HG02970 (cell line): ENCODE data around the gene FNDC8.
"Not testable (repeated sequence)": the region's sequence is repeated elsewhere in the genome, so short reads cannot be mapped to it uniquely, and the experiment has no call there.

Experiments used
- ATAC-seq: cut with Tn5 transposase; IDR thresholded peaks from one replicate; pipeline ENCODE4 v1.9.1; 2021; ENCODE audit warnings: mild to moderate bottlenecking, moderate library complexity, moderate number of reproducible peaks; ENCODE audit not compliant: unreplicated experiment, low FRiP score

The FNDC8 gene

DNA sequence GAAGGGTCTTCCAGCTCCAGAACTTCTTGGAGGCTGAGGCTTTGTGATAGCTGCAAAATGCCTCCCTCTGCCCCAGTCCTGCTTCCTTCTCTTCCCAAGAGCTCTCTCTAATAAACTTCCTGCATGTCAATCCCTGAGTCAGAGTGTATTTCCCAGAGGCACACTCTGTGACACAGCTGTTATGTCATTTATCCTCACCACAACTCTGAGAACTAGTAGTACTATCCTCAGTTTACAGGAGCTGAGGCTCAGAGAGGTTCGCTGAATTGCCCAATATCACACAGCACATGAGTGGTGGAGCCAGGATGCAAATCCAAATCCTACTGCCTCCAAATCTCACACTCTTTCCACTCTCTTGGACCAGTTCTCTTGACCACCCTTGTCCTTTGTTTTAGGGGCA is 46.3 kb downstream of the FNDC8 start:
- ATAC-seq = no peak

DNA sequence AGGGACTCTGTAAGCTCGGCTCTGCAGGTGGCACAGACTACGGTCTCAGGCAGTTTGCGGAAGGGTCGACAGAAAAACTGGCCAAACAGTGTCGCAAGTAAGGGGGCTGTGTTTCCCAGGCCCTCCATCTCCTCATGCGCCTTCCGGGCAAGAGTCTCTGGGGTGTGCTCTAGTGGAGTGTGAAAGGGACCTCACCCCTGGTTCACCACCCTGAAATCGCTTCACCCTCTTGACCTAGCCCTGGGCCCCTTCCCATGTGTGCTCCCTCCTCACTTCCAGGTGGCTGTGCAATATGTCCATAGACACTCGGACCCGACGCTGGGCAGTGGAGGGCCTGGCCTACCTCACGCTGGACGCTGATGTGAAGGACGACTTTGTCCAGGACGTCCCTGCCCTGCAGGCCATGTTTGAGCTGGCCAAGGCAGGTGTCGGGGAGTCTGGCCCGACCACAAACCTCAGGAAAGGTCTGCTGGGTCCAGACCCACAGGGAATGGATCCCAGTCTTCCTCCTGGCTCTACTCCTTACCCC is 48.5 kb downstream of the FNDC8 start:
- ATAC-seq = no peak

DNA sequence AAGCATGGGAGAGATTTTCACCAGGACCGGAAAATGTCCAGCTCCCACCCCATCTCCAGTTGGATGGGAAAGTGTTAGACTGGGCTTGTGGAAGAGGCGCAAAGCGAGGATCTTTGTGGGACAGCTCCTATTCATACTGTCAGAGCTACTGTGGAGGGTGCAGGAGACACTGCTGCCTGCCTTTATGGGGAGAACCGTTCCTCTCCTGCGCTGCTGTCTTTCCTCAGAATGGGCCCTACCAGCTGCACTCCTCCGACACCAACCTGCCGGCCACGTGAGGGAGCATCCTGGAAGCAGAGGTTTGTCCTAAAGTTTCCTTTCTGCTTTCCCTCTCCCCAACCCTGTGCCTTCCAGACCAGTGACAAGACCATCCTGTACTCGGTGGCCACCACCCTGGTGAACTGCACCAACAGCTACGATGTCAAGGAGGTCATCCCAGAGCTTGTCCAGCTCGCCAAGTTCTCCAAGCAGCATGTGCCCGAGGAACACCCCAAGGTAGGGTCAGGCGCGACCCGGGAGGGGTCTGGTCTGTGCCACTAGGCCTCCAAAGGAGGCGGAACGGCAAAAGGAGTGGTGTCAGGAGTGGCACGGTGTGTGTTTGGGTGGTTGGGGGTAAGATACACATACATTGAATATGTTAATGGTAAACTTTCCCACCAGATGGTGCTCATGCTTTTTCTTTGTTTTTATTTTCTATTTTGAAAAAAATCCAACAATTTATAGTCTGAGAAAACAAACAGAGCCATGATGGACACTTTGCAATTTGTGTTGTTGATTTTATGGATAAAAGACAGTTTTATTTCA is 49.8 kb downstream of the FNDC8 start:
- ATAC-seq = no peak

DNA sequence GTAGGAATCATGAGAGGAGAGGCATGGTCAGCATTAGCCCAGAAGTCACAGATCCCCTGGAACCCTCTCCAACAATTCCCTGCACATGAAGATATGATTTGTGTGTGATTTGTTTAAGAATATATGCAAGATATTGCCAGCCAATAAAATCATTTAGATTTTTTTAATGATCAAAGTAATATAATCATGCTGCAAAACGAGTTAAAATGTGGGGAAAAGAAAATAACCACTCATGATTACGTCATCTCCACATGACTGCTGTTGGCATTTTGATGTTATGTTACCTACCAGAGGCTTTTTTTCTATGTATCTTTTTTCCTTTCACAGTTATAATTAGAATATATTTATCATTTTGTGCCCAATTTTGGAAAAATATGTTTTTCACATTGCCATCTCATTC is 50.4 kb downstream of the FNDC8 start:
- no peak for ATAC-seq

DNA sequence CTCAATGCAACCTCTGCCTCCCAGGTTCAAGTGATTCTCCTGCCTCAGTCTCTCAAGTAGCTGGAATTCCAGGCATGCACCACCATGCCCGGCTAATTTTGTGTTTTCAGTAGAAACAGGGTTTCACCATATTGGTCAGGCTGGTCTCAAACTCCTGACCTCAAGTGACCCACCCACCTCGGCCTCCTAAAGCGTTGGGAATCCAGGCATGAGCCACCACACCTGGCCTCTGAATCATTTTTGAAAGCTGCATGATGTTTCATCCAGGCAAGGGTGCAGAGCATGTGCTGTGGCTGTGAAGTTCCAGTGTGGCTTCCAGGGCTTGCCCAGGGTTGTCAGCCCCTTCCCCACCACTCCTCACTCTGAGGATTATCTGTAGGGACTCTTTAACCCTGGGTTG is 50.9 kb downstream of the FNDC8 start:
- ATAC-seq = not testable (repeated sequence)

DNA sequence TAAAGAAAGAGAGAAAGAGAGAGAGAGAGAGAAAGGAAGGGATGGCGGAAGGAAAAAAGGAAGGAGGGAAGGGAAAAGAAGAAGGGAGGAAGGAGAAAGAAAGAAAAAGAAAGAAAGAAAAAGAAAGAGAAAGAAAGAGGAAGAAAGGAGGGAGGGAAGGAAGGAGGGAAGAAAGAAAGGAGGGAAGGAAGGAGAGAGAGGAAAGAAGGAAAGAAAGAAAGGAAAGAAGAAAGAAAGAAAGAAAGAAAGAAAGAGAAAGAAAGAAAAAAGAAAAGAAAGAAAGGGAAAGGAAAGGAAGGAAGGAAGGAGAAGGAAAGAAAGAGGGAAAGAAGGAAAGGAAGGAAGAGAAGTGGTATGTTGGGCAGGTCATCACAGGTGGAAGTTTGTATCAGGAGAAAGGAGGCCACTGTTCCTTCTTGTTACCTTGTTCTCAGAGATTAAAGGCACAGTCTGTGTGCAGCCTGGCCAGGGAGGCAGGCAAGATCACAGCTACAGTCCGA is 53.5 kb downstream of the FNDC8 start:
- ATAC-seq = no peak

DNA sequence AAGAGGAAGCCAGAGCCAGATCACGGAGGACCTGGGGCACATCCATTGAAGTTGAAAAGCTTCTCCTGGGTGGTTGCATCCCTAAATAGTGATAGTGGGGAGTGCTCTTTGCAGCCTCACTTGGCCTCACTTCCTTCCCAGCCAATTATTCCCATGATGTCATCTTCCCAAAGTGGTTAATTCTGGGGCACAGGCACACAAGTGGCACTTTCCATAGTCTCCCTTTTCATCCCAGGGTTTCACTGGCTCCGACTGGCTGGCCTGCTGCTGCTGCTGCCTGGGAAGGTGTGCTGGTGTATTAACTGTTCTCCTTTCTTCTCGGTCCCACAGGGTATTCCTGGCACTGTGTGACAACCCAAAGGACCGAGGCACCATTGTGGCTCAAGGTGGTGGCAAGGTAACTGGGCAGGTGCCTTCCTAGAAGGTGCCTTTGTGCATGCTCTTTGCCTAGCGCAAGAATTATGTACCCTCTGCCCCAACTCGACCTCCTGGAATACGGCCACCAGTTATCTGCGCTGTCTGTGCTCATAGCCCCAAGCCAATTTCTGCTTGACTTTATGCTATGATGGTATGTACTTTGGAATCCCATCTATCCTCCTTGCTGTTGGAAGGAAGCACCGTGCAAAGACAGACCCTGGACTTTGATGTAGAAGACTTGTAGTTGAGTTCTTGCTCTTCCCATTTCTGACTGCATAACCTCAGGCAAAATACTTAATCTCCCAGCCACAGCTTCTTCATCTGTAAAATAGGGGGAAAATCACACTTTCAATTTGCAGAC is 54.4 kb downstream of the FNDC8 start:
- ATAC-seq = no peak

DNA sequence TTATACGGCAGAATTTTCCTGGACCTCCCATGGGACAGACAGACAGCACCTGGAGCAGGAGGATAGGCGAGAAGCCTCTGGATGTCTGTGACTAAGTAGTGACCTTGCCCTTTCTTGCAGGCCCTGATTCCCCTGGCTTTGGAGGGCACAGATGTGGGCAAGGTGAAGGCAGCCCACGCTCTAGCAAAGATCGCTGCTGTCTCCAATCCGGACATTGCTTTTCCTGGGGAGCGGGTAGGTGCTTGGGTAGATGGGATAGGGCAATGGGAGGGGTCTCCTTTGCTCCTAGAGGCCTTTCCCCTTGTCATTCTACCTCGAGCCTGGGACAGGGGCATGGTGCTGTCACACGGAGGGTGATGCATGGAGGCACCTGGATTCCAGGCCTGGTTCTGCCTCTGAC is 55.5 kb downstream of the FNDC8 start:
- no peak for ATAC-seq

DNA sequence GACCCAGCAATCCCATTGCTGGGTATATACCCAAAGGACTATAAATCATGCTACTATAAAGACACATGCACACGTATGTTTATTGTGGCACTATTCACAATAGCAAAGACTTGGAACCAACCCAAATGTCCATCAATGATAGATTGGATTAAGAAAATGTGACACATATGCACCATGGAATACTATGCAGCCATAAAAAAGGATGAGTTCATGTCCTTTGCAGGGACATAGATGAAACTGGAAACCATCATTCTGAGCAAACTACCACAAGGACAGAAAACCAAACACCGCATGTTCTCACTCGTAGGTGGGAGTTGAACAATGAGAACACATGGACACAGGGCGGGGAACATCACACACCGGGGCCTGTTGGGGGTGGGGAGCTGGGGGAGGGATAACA is 58.0 kb downstream of the FNDC8 start:
- not testable (repeated sequence) for ATAC-seq
